ENCODE data around the gene RGS5. TPM values are rescaled to one million over a fixed set of nuclear protein-coding genes. Genes with fewer than 3 reads are reported as not detected.

The RGS5 gene
- total and polyA plus RNA-seq, 2 experiments from 2014 or later: 23.4 to 48.3 TPM

DNA sequence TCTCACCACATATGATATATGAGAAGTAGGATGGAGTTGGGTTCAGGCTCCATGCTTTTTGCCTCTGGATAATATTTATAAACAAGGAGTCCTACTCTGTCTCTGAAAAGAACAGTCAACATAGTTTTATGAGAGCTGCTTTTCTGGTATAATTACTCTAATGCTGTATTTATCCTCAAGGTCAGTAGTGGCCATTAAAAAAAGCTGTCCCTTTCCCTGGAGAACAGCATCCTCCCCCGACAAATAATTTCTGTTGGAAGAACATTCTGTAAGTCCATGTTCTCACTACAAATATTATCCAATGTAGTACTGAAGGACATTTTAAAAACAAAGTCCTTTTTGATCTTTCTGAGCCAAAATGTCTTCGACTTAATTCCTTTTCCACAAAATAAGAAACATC lies 9.0 kb upstream of the RGS5 start:
- no peaks in the 10 kb centered on the region for H3K27me3 Mint-ChIP-seq (ENCODE audit: insufficient read depth, low read depth, poor library complexity)
- H3K4me1 Mint-ChIP-seq: peaks cover 6% of the 10 kb centered on the region; the same call in 2 of the 3 replicates
- no peak for DNase-seq (ENCODE audit: low spot score)
- Histone ChIP-seq H4K20me1 (replicated peaks; ENCODE audit: insufficient read depth) (no peaks in the 10 kb centered on the region), H3K4me1 (ENCODE audit: insufficient read depth) (no peaks in the 10 kb centered on the region), H3K36me3 (ENCODE audit: insufficient read depth) (no peaks in the 10 kb centered on the region), H3F3A (replicated peaks; ENCODE audit: low read depth) (no peaks in the 10 kb centered on the region), H3K27me3 (ENCODE audit: insufficient read depth) (no peaks in the 10 kb centered on the region), H3K27ac (ENCODE audit: low read depth) (no peak overlapping the region), H3K4me3 (no peak overlapping the region), H3K9me2 (ENCODE audit: insufficient read depth) (peaks cover 3% of the 10 kb centered on the region; the same call in 1 of the 2 replicates), H3K79me2 (replicated peaks; ENCODE audit: insufficient read depth) (no peaks in the 10 kb centered on the region), H3K4me2 (no peak overlapping the region), H2AFZ (no peak overlapping the region)
- ATAC-seq: no peak
- no peak overlapping the region for H3K27ac Mint-ChIP-seq
- H3K4me3 Mint-ChIP-seq: no peak overlapping the region
- no peaks in the 10 kb centered on the region for H3K9me3 Mint-ChIP-seq
- TF ChIP-seq CREB1 (CRISPR knock-in tag; IDR thresholded peaks at IDR 0.05; ENCODE audit: low read depth): no peak
- TF ChIP-seq EZH2 (IDR thresholded peaks at IDR 0.05; ENCODE audit: low read depth, unreplicated experiment): no peak
- TF ChIP-seq, protein P1, sequence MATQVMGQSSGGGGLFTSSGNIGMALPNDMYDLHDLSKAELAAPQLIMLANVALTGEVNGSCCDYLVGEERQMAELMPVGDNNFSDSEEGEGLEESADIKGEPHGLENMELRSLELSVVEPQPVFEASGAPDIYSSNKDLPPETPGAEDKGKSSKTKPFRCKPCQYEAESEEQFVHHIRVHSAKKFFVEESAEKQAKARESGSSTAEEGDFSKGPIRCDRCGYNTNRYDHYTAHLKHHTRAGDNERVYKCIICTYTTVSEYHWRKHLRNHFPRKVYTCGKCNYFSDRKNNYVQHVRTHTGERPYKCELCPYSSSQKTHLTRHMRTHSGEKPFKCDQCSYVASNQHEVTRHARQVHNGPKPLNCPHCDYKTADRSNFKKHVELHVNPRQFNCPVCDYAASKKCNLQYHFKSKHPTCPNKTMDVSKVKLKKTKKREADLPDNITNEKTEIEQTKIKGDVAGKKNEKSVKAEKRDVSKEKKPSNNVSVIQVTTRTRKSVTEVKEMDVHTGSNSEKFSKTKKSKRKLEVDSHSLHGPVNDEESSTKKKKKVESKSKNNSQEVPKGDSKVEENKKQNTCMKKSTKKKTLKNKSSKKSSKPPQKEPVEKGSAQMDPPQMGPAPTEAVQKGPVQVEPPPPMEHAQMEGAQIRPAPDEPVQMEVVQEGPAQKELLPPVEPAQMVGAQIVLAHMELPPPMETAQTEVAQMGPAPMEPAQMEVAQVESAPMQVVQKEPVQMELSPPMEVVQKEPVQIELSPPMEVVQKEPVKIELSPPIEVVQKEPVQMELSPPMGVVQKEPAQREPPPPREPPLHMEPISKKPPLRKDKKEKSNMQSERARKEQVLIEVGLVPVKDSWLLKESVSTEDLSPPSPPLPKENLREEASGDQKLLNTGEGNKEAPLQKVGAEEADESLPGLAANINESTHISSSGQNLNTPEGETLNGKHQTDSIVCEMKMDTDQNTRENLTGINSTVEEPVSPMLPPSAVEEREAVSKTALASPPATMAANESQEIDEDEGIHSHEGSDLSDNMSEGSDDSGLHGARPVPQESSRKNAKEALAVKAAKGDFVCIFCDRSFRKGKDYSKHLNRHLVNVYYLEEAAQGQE (IDR thresholded peaks at IDR 0.05; ENCODE audit: unreplicated experiment): no peak
- TF ChIP-seq STAT1 (IDR thresholded peaks at IDR 0.05; ENCODE audit: unreplicated experiment): no peak
- TF ChIP-seq, protein P2, sequence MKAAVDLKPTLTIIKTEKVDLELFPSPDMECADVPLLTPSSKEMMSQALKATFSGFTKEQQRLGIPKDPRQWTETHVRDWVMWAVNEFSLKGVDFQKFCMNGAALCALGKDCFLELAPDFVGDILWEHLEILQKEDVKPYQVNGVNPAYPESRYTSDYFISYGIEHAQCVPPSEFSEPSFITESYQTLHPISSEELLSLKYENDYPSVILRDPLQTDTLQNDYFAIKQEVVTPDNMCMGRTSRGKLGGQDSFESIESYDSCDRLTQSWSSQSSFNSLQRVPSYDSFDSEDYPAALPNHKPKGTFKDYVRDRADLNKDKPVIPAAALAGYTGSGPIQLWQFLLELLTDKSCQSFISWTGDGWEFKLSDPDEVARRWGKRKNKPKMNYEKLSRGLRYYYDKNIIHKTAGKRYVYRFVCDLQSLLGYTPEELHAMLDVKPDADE (IDR thresholded peaks at IDR 0.05): no peak
- no peak for TF ChIP-seq EZH2phosphoT487 (IDR thresholded peaks at IDR 0.05; ENCODE audit: unreplicated experiment)
- TF ChIP-seq POLR2AphosphoS5 (IDR thresholded peaks at IDR 0.05; ENCODE audit: low read depth): no peak
- TF ChIP-seq, protein P3, sequence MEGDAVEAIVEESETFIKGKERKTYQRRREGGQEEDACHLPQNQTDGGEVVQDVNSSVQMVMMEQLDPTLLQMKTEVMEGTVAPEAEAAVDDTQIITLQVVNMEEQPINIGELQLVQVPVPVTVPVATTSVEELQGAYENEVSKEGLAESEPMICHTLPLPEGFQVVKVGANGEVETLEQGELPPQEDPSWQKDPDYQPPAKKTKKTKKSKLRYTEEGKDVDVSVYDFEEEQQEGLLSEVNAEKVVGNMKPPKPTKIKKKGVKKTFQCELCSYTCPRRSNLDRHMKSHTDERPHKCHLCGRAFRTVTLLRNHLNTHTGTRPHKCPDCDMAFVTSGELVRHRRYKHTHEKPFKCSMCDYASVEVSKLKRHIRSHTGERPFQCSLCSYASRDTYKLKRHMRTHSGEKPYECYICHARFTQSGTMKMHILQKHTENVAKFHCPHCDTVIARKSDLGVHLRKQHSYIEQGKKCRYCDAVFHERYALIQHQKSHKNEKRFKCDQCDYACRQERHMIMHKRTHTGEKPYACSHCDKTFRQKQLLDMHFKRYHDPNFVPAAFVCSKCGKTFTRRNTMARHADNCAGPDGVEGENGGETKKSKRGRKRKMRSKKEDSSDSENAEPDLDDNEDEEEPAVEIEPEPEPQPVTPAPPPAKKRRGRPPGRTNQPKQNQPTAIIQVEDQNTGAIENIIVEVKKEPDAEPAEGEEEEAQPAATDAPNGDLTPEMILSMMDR (conservative IDR thresholded peaks at IDR 0.05; ENCODE audit: low read depth in 2 of 2): no peak
- TF ChIP-seq JUNB (IDR thresholded peaks at IDR 0.05; ENCODE audit: unreplicated experiment): no peak
- no peak for TF ChIP-seq ZNF114 (CRISPR knock-in tag; IDR thresholded peaks at IDR 0.05)
- no peak for TF ChIP-seq ZNF331 (CRISPR knock-in tag; IDR thresholded peaks at IDR 0.05; ENCODE audit: low read depth)
- TF ChIP-seq NANOG (IDR thresholded peaks at IDR 0.05; ENCODE audit: borderline replicate concordance): no peak
- TF ChIP-seq, protein P4, sequence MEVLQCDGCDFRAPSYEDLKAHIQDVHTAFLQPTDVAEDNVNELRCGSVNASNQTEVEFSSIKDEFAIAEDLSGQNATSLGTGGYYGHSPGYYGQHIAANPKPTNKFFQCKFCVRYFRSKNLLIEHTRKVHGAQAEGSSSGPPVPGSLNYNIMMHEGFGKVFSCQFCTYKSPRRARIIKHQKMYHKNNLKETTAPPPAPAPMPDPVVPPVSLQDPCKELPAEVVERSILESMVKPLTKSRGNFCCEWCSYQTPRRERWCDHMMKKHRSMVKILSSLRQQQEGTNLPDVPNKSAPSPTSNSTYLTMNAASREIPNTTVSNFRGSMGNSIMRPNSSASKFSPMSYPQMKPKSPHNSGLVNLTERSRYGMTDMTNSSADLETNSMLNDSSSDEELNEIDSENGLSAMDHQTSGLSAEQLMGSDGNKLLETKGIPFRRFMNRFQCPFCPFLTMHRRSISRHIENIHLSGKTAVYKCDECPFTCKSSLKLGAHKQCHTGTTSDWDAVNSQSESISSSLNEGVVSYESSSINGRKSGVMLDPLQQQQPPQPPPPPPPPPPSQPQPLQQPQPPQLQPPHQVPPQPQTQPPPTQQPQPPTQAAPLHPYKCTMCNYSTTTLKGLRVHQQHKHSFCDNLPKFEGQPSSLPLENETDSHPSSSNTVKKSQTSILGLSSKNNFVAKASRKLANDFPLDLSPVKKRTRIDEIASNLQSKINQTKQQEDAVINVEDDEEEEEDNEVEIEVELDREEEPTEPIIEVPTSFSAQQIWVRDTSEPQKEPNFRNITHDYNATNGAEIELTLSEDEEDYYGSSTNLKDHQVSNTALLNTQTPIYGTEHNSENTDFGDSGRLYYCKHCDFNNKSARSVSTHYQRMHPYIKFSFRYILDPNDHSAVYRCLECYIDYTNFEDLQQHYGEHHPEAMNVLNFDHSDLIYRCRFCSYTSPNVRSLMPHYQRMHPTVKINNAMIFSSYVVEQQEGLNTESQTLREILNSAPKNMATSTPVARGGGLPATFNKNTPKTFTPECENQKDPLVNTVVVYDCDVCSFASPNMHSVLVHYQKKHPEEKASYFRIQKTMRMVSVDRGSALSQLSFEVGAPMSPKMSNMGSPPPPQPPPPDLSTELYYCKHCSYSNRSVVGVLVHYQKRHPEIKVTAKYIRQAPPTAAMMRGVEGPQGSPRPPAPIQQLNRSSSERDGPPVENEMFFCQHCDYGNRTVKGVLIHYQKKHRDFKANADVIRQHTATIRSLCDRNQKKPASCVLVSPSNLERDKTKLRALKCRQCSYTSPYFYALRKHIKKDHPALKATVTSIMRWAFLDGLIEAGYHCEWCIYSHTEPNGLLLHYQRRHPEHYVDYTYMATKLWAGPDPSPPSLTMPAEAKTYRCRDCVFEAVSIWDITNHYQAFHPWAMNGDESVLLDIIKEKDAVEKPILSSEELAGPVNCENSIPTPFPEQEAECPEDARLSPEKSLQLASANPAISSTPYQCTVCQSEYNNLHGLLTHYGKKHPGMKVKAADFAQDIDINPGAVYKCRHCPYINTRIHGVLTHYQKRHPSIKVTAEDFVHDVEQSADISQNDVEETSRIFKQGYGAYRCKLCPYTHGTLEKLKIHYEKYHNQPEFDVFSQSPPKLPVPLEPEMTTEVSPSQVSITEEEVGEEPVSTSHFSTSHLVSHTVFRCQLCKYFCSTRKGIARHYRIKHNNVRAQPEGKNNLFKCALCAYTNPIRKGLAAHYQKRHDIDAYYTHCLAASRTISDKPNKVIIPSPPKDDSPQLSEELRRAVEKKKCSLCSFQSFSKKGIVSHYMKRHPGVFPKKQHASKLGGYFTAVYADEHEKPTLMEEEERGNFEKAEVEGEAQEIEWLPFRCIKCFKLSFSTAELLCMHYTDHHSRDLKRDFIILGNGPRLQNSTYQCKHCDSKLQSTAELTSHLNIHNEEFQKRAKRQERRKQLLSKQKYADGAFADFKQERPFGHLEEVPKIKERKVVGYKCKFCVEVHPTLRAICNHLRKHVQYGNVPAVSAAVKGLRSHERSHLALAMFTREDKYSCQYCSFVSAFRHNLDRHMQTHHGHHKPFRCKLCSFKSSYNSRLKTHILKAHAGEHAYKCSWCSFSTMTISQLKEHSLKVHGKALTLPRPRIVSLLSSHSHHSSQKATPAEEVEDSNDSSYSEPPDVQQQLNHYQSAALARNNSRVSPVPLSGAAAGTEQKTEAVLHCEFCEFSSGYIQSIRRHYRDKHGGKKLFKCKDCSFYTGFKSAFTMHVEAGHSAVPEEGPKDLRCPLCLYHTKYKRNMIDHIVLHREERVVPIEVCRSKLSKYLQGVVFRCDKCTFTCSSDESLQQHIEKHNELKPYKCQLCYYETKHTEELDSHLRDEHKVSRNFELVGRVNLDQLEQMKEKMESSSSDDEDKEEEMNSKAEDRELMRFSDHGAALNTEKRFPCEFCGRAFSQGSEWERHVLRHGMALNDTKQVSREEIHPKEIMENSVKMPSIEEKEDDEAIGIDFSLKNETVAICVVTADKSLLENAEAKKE (CRISPR knock-in tag; IDR thresholded peaks at IDR 0.05): no peak
- no peaks in the 10 kb centered on the region for H3K36me3 Mint-ChIP-seq (ENCODE audit: low read depth)
